A549 (cell line): Measurements from ENCODE around the gene KRT32. TPM values are rescaled to one million over a fixed set of nuclear protein-coding genes. Genes with fewer than 3 reads are reported as not detected.

Experiments
- ATAC-seq, 2 experiments: fragments of 200-7000 bp in 1 of 2; fragments of >200 bp in 1 of 2; cut with Nextera tagmentation in 1 of 2; cut with Tn5 transposase in 1 of 2; 3 replicates each; pipeline versions ENCODE4 v1.8.0 to v1.9.1; 2018 to 2020; ENCODE audit warnings: mild to moderate bottlenecking in 1 of 2, moderate library complexity in 1 of 2
- CTCF ChIA-PET: fragments of 300-600 bp; sonication (Branson Sonifier 250); formaldehyde crosslinking; extraction: SDS; loops from one replicate; lab custom pipeline; 2021; ENCODE audit warnings: antibody characterized with exemption, inconsistent platforms; lab: Yijun Ruan, JAX
- POLR2A ChIA-PET: fragments of 350-600 bp; formaldehyde crosslinking; extraction: SDS; loops from one replicate; lab custom pipeline; 2021; ENCODE audit warnings: antibody characterized with exemption, inconsistent platforms; lab: Yijun Ruan, JAX
- DNase-seq, 2 experiments: peaks; one replicate each; pipeline versions ENCODE4 v3.0.0 to v3.0.0-alpha.2; 2011 to 2016; ENCODE audit warnings: low read depth in 1 of 2, low spot score in 1 of 2
- FAIRE-seq: peaks from 2 replicates; lab custom pipeline; 2011; peaks lifted over from hg19 to GRCh38; lab: Jason Lieb, UNC
- H3K27ac ChIP-seq, 2 experiments: fragments of >200 bp; sonication (Bioruptor Twin); formaldehyde crosslinking; 3 replicates each; pipeline ENCODE4 v1.5.1; 2016 to 2017
- H3K4me1 ChIP-seq: fragments of >200 bp; sonication (Bioruptor Twin); formaldehyde crosslinking; 3 replicates; pipeline ENCODE4 v1.6.1; 2016
- H3K4me2 ChIP-seq: fragments of >200 bp; sonication (Bioruptor Twin); formaldehyde crosslinking; 3 replicates; pipeline ENCODE4 v1.6.1; 2016
- H3K4me3 ChIP-seq: fragments of >200 bp; sonication (Bioruptor Twin); formaldehyde crosslinking; 3 replicates; pipeline ENCODE4 v1.5.1; 2016
- H3K9me3 ChIP-seq: fragments of >200 bp; sonication (Bioruptor Twin); formaldehyde crosslinking; 3 replicates; pipeline ENCODE4 v1.6.1; 2016
- BHLHE40 ChIP-seq: IDR thresholded peaks from 2 replicates; pipeline ENCODE4 v1.6.1; 2012; ENCODE audit warnings: low read depth, low read length, inconsistent platforms
- CBX8 ChIP-seq: fragments of 200-600 bp; sonication (generic); IDR thresholded peaks from 2 replicates; pipeline ENCODE4 v1.6.1; 2016
- CEBPB ChIP-seq, 2 experiments: fragments of >200 bp in 1 of 2; sonication (Bioruptor Twin) in 1 of 2; formaldehyde crosslinking in 1 of 2; IDR thresholded peaks; 2 replicates each; pipeline ENCODE4 v1.6.1; 2012 to 2016
- EHF ChIP-seq: fragments of 250-450 bp; sonication (Bioruptor Pico); IDR thresholded peaks from 2 replicates; pipeline ENCODE4 v1.5.0; 2020; ENCODE audit warnings: mild to moderate bottlenecking
- EHMT2 ChIP-seq: fragments of 200-600 bp; sonication (generic); IDR thresholded peaks from 2 replicates; pipeline ENCODE4 v1.6.1; 2016; ENCODE audit warnings: antibody characterized with exemption, low read depth, mild to moderate bottlenecking, moderate library complexity
- EP300 ChIP-seq, 2 experiments: fragments of >200 bp; sonication (Bioruptor Twin); formaldehyde crosslinking; IDR thresholded peaks; 2 replicates in 1 of 2; 3 replicates in 1 of 2; pipeline ENCODE4 v1.6.1; 2016 to 2017
- FOSB ChIP-seq: fragments of 250-450 bp; sonication (Bioruptor Pico); IDR thresholded peaks from 2 replicates; pipeline ENCODE4 v1.5.0; 2020; ENCODE audit warnings: mild to moderate bottlenecking, moderate library complexity
- GATA3 ChIP-seq: IDR thresholded peaks from 2 replicates; pipeline ENCODE4 v1.6.1; 2012; ENCODE audit warnings: borderline replicate concordance
- HEYL ChIP-seq: fragments of 250-450 bp; sonication (Bioruptor Pico); IDR thresholded peaks from 2 replicates; pipeline ENCODE4 v1.8.0; 2021; ENCODE audit warnings: mild to moderate bottlenecking, moderate library complexity
- HOXA7 ChIP-seq: fragments of 250-450 bp; sonication (Bioruptor Pico); IDR thresholded peaks from 2 replicates; pipeline ENCODE4 v1.5.0; 2020; ENCODE audit warnings: mild to moderate bottlenecking, moderate library complexity
- HOXB13 ChIP-seq: fragments of 250-450 bp; sonication (Bioruptor Pico); IDR thresholded peaks from 2 replicates; pipeline ENCODE4 v1.5.0; 2020; ENCODE audit warnings: low read depth, mild to moderate bottlenecking, moderate library complexity
- JUN ChIP-seq, 2 experiments: fragments of >200 bp; sonication (Bioruptor Twin); formaldehyde crosslinking; IDR thresholded peaks; 2 replicates in 1 of 2; 3 replicates in 1 of 2; pipeline ENCODE4 v1.6.1; 2016 to 2017
- KDM1A ChIP-seq: fragments of 200-600 bp; sonication (generic); IDR thresholded peaks from 2 replicates; pipeline ENCODE4 v1.6.1; 2016; ENCODE audit warnings: low read depth, mild to moderate bottlenecking
- KDM5A ChIP-seq: fragments of 200-600 bp; sonication (generic); IDR thresholded peaks from 2 replicates; pipeline ENCODE4 v1.6.1; 2016; ENCODE audit warnings: antibody characterized with exemption, mild to moderate bottlenecking
- MAX ChIP-seq: IDR thresholded peaks from 2 replicates; pipeline ENCODE4 v1.6.1; 2012
- MAZ ChIP-seq: fragments of 150-350 bp; IDR thresholded peaks from 2 replicates; pipeline ENCODE4 v1.6.1; 2014; ENCODE audit warnings: antibody characterized with exemption, low read depth, low read length, borderline replicate concordance
- NFE2L2 ChIP-seq: fragments of 150-350 bp; conservative IDR thresholded peaks from 2 replicates; pipeline ENCODE4 v1.6.1; 2014; ENCODE audit warnings: low read length
- NPAS2 ChIP-seq: fragments of 250-450 bp; sonication (Bioruptor Pico); IDR thresholded peaks from 2 replicates; pipeline ENCODE4 v1.8.0; 2022; ENCODE audit warnings: mild to moderate bottlenecking, moderate library complexity, borderline replicate concordance
- PHF8 ChIP-seq: fragments of 200-600 bp; sonication (generic); IDR thresholded peaks from 2 replicates; pipeline ENCODE4 v1.6.1; 2016; ENCODE audit warnings: low read depth, mild to moderate bottlenecking, antibody characterized with exemption, moderate library complexity, borderline replicate concordance
- REST ChIP-seq: fragments of 200-600 bp; sonication (generic); IDR thresholded peaks from 2 replicates; pipeline ENCODE4 v1.6.1; 2016; ENCODE audit warnings: antibody characterized with exemption, mild to moderate bottlenecking, moderate library complexity
- RFX5 ChIP-seq: fragments of 450-650 bp; IDR thresholded peaks from 2 replicates; pipeline ENCODE4 v1.7.1; 2014; ENCODE audit warnings: antibody characterized with exemption, mild to moderate bottlenecking, moderate library complexity
- SMC3 ChIP-seq: fragments of >200 bp; sonication (Bioruptor Twin); formaldehyde crosslinking; IDR thresholded peaks from 3 replicates; pipeline ENCODE4 v1.6.1; 2018; ENCODE audit warnings: inconsistent platforms
- TP53 ChIP-seq: fragments of 250-450 bp; sonication (Bioruptor Pico); IDR thresholded peaks from 2 replicates; pipeline ENCODE4 v1.5.0; 2021; ENCODE audit warnings: mild to moderate bottlenecking, moderate library complexity
- USF2 ChIP-seq: fragments of 450-650 bp; IDR thresholded peaks from 2 replicates; pipeline ENCODE4 v1.6.1; 2014; ENCODE audit warnings: antibody characterized with exemption
- ZC3H11A ChIP-seq: fragments of 450-650 bp; IDR thresholded peaks from 2 replicates; pipeline ENCODE4 v1.6.1; 2014; ENCODE audit warnings: antibody characterized with exemption, mild to moderate bottlenecking
- ZFP36 ChIP-seq: fragments of 450-650 bp; IDR thresholded peaks from 2 replicates; pipeline ENCODE4 v1.6.1; 2014; ENCODE audit warnings: borderline replicate concordance; ENCODE audit not compliant: partially characterized antibody
- ZSCAN20 ChIP-seq: fragments of 250-450 bp; sonication (Bioruptor Pico); IDR thresholded peaks from 2 replicates; pipeline ENCODE4 v1.8.0; 2022; ENCODE audit warnings: mild to moderate bottlenecking, moderate library complexity
- WGBS: methylation state at CpG from one replicate; pipeline ENCODE4 v1.1.6; 2017; ENCODE audit errors: missing lambda C conversion rate; 5-methylcytosine and 5-hydroxymethylcytosine counted together
- polyA plus RNA-seq, 4 experiments: library from polyadenylated mRNA; depleted of rRNA in 3 of 4; stranded (reverse); fragments of >200 nt; fragmentation: RNase III in 1 of 4; extraction: RNeasy Plus Mini Kit Qiagen cat#74134 plus additional on column Dnase treatment in 1 of 4; gene quantifications; 2 replicates in 3 of 4; 3 replicates in 1 of 4; pipeline ENCODE4 v1.2.3, GENCODE V29; 2011 to 2017
- TF ChIP-seq, protein P1 (sequence below): IDR thresholded peaks from 2 replicates; pipeline ENCODE4 v1.6.1; 2012; ENCODE audit warnings: low read depth, borderline replicate concordance
- TF ChIP-seq, protein P2 (sequence below): fragments of >200 bp; sonication (Bioruptor Twin); formaldehyde crosslinking; IDR thresholded peaks from 3 replicates; pipeline ENCODE4 v1.6.1; 2016

KRT32 gene
- polyA plus RNA-seq, 2 of the 4 experiments (the other 2 are of a cell fraction) = not detected

DNA sequence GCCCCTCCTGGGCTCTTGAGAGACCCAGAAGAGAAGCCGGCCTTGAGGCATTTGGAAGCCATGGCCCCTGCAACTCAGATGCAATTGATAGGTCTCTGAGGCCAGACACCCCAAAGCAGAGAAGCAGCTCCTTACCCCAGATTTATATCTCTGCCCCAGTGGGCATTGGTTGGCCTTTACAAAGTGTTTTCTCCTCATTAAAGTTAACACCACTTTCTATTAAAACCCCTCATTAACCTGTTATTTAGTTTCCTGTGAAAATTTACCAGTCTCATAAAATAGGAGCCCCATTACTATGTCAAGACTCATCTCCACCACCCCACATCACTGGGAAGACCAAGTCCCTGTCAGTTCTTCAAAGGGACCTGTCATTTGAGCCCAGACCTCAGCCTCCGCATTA is 13.8 kb upstream of the KRT32 start, which contains the start of gene KRT35:
Gene KRT35 (minus strand): TSS at position 116 of the 400 bp plus-strand sequence. CDS start 54 bp downstream, at position 62.
- Histone ChIP-seq H3K4me1 (no peaks in the 10 kb centered on the region), H3K9me3 (no peaks in the 10 kb centered on the region), H3K4me3 (no peak within 1 kb of the TSS), H3K4me2 (no peak within 1 kb of the TSS), H3K27ac (no peak within 1 kb of the TSS)
- ChIA-PET CTCF (interaction anchor here (1.2 to 3.8 kb wide), 4 partner anchors 9 to 98 kb away, joined by 4 to 20 read pairs (median 5); partner anchors contain the start of gene KRT36), POLR2A (no interaction called here)
- no peak for ATAC-seq
- FAIRE-seq = no peak
- TF ChIP-seq CEBPB (IDR thresholded peaks at IDR 0.05) (no peak), SMC3 (no peak), EHMT2 (no peak), REST (no peak), ZC3H11A (no peak), BHLHE40 (no peak), MAZ (no peak), FOSB (no peak), HOXB13 (CRISPR knock-in tag) (no peak), TP53 (no peak), JUN (IDR thresholded peaks at IDR 0.05) (no peak), RFX5 (no peak), GATA3 (no peak), HEYL (CRISPR knock-in tag) (no peak), NPAS2 (CRISPR knock-in tag) (no peak), PHF8 (no peak), KDM1A (no peak), NFE2L2 (no peak), USF2 (no peak)
- TF ChIP-seq, protein P1, sequence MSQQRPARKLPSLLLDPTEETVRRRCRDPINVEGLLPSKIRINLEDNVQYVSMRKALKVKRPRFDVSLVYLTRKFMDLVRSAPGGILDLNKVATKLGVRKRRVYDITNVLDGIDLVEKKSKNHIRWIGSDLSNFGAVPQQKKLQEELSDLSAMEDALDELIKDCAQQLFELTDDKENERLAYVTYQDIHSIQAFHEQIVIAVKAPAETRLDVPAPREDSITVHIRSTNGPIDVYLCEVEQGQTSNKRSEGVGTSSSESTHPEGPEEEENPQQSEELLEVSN = no peak
- WGBS = 84% methylated on average over 2 of the region's 2 CpGs
- no peak for DNase-seq

DNA sequence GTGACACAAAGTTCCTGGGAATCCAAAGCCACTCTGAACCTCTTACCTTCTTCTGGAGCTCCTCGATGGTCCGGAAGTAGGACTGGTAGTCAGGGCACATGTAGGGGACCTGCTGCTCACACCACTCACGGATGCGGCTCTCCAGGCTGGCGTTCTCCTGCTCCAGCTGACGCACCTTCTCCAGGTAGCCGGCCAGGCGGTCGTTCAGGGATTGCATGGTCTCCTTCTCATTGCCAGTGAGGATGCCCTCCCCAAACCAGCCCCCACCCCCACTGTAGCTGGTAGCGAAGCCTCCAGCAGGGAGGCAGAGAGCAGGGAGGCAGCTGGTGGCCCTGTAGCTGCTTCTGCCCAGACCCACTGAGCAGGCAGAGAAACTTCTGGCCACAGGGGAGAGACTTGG is 13.4 kb upstream of the KRT32 start:
- ATAC-seq (no peak), FAIRE-seq (no peak), DNase-seq (no peak)
- no peaks in the 10 kb centered on the region for H3K9me3 ChIP-seq
- no peak overlapping the region for H3K4me2 ChIP-seq
- POLR2A ChIA-PET = no interaction called here
- WGBS = 78% methylated on average over 10 of the region's 10 CpGs
- no peak overlapping the region for H3K27ac ChIP-seq
- TF ChIP-seq, protein P1 = no peak
- TF ChIP-seq CBX8 (no peak), EP300 (IDR thresholded peaks at IDR 0.05) (no peak), KDM5A (no peak), ZFP36 (no peak), NFE2L2 (no peak), MAX (no peak), HOXA7 (CRISPR knock-in tag) (no peak), EHF (CRISPR knock-in tag) (no peak), ZSCAN20 (no peak)
- TF ChIP-seq, protein P2, sequence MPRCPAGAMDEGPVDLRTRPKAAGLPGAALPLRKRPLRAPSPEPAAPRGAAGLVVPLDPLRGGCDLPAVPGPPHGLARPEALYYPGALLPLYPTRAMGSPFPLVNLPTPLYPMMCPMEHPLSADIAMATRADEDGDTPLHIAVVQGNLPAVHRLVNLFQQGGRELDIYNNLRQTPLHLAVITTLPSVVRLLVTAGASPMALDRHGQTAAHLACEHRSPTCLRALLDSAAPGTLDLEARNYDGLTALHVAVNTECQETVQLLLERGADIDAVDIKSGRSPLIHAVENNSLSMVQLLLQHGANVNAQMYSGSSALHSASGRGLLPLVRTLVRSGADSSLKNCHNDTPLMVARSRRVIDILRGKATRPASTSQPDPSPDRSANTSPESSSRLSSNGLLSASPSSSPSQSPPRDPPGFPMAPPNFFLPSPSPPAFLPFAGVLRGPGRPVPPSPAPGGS = no peak
- TF ChIP-seq, all 56 proteins: peak for 0
- Histone ChIP-seq H3K4me1 (no peaks in the 10 kb centered on the region), H3K4me3 (no peak overlapping the region)
- CTCF ChIA-PET = interaction anchor here (0.7 to 3.8 kb wide), 7 partner anchors 9 to 182 kb away, joined by 3 to 20 read pairs (median 4); partner anchors contain the start of gene KRT36
